NK-92 treated with Interleukin-12 subunit alpha and Interleukin-12 subunit beta, amount 100 ng/mL, for 24 hours (cell line): Measurements from ENCODE around the gene KCTD1.

Experiments used
- DNase-seq: peaks from one replicate; lab custom pipeline; 2025; lab: John Stamatoyannopoulos, UW

KCTD1 gene

DNA sequence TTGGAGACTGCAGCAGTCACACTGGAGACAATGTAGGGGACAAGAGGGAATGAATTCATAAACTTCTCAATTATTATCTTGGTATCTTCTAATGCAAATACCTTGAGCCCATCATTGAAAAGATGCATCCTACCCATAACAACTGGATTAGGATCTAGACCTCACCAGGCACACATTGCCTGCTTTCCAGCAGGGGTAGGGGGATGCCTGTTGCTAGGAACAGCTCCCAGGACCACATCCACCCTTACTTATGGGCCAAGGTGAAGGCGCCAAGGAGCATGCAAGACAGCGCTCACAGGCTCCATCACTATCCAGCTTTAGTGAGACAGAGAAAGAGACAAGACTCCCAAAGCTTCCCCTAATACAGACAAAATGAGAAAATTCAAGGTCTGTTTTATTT is 24.4 kb downstream of the KCTD1 start:
- DNase-seq = no peak

DNA sequence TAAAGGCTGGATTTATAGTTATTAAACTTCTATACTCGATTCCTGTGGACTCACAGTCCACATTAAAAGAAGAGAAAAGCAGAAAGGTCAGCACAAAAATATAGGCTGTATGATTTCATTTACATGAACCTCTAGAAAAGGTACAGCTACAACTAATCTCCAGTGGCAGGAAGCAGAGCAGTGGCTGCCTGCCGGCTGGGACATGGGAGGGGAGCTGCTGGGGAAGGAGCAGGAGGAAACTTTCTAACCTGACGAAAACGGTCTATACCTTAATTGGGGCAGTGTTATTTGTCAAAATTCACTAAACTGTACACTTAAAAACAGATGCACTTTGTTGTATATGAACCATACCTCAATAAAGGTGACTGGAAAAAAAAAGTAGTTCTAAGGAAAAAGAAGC is 26.7 kb downstream of the KCTD1 start:
- DNase-seq = no peak

DNA sequence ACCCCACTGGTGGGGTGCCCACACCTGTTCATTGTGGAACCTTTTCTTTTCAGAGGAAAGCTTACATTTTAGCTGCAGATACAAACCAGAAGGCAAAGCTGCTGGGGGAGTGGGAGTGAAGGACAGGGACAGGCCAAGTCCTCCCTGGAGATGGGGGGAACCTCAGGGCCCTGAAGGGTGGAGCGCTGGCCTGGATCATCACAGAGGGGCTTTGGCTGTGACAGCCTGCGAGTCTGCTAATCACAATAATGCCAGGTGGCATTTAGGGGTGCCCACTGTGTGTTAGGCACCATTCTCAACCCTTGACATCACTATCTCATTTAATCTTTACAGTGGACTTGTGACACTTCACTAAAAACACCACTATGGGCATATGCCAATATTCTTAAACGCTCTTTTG is 27.4 kb downstream of the KCTD1 start:
- DNase-seq = no peak

DNA sequence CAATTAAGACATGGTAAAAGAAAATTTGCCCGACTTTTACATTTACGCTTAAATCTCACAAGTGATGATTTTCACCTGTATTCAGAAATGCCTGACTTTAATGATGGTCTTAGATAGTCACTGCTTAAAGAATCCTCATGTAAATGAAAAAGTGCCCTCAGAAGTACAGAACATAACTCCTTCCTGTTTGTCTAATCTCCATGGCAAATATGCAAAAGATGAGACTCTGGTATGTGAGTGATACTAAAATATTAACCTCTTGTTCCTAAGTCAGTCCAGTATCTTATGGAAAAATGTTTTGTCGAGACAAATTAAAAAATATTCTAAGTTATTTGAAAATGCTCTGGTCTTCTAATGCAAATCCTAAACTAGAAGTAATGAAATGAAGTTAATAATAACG is 29.2 kb downstream of the KCTD1 start:
- DNase-seq = no peak

DNA sequence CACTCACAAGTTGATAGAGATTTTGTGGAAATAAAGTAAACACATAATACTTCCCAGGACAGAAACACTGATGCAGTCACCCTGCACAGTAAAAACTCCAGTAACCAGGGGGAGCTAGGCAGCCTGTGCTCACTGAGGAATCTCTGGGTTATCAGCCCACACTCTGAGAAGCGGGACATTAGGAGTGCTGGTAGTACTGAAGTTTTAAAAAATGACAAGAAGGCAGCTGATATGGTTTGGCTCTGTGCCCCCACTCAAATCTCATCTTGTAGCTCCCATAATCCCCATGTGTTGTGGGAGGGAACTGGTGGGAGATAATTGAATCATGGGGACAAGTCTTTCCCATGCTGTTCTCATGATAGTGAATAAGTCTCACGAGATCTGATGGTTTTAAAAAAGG is 31.4 kb downstream of the KCTD1 start:
- DNase-seq = no peak

DNA sequence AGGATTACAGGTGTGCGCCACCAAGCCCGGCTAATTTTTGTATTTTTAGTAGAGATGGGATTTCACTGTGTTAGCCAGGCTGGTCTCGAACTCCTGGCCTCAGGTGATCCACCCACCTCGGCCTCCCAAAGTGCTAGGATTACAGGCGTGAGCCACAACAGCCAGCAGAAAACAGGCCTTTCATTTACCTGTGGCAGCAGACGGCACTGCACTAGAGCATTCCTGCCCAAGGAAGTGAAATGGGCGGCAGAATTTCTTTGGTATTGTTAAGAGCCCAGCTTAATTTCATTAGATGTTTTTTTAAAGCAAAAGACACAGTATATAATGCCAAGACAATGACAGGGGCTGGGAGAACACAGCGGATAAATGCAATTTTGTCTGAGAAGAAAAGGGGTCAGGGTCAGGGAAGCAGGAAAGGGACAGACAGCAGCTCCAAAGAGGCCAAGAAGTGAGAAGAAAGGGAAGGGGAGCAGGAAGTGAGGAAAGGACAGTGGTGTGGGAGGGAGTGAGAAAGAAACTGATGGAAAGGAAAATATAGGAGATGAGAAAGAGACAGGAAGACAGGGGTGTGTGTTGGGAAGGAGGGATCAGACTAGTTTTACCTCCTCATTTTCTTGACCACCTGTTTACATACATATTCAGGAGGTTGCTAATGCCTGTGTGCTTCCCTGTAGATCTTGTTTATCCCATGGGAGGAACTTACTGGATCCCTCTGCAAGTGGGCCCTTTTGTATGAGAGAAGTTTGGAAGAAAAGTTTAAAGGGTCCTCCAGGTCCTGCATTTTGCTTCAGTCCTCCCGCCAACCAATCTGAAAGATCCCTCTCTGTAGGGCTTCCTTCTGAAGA is 32.5 kb downstream of the KCTD1 start:
- no peak for DNase-seq

DNA sequence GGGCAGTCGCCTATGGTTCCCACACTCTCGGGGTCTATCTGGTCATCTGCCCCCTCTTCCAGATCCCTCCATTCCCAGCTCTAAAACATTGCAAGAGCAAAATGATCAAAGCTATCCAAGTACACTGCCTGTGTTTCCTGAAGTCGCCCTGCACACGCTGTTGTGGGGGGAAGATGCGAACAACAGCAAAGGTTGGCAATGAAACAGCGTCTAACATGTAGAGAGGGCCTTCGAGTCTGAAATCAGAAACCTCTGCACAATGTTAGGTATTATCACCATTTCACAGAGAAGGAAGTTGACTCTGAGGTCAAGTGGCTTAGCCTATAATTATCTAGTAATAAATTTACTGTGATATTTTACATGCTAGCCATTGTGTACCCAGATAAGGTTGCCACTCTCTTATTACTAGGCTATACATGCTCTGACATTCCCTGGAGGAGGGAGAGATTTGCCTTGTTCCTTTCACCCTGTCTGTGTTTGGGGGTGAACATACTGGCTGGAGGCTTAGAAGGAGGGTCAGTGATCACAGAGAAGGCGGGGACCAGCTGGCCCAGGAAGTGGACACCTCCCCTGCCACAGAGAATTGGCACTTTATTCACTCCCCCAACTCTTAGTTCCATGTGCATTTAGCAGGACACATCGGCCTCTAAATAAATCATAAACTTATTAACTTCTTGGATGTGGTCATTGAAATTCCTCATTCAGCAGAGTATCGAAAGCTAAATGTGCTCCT is 36.8 kb downstream of the KCTD1 start:
- DNase-seq = no peak

DNA sequence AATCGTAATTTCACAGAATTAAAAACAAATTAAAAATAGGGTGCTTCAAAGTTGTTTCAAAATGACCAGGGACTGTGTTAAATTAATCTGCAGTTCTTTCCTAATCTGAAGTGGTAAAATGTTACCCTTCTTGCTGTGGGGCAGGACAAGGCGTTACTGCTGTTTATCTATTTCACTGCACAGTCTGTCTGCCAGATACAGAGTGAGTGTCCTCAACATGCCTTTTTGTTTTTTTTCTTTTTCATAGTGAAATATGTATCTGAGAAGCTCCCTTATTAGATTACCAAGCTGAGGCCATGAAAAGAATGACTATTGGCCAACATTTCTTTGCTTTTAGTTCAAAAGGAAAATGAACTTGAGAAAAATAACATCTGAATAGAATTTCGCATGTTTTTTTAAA is 38.0 kb downstream of the KCTD1 start:
- DNase-seq = no peak

DNA sequence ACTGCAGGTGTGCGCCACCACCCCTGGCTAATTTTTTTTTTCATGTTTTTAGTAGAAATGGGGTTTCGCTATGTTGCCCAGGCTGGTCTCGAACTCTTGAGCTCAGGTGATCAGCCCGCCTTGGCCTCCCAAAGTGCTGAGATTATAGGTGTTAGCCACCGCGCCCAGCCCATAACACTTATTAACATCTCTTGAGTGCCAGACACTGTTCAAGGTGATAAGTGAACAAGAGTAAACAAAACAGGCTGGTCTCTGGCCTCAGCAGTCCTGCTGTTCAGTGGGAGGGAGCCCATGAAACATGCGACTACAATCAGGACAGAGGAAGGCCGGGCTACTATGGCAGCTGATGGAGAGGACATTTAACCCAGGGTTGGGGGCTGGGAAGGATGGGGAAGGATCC is 42.3 kb downstream of the KCTD1 start:
- no peak for DNase-seq

DNA sequence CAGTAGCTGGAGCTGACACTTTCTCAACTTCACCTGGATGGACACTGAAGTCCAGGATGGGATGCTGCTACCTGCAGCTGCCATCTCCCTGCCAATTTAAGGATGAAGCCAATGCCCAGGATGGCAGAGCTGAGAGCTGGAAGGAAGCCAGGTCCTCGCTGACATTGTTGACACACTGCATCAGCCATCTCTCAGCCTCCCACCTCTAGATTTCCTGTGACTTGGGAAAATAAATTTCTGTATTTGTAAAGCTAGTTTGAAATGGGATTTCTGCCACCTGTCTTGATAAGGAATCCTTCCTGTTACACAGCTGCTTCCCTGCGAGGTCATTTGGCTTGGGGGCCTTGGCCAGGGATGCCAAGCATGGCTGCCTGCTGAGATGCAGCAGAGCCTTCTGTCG is 43.5 kb downstream of the KCTD1 start:
- no peak for DNase-seq

DNA sequence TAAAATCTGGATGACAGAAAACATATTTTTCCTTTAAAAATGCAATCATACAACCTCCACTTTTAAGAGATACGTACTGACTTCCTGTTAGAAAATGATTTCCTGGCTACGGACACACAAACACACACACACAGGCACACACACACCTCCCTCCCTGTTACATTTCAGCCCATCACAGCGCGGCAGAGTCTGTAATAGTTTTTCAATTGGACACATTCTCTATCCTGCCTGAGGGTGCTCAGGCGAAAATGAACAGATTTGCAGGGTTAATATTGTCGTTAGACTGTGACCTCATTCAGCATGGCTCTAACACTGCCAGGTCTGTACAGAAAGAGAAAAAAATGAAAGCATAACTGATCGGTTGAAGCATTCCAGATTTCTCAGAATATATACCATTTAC is 45.0 kb downstream of the KCTD1 start:
- no peak for DNase-seq

DNA sequence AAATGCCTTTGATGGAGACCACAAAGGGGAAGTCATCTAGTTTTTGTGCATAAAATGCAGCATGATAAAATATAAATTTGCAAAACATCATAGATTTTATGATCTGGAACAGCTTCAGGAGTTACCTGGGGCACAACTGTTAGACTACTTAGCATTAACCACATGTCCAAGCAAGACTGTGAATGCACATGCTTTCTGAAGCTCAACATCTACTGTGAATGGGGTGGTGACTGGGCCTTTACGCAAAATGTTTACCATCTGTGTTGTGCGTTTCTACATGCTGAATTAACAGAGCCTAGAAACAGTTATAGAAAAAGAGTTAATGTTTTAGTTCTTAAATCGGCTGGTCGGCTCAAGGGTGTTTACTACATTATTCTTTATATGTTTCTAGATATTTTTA is 45.5 kb downstream of the KCTD1 start:
- no peak for DNase-seq

DNA sequence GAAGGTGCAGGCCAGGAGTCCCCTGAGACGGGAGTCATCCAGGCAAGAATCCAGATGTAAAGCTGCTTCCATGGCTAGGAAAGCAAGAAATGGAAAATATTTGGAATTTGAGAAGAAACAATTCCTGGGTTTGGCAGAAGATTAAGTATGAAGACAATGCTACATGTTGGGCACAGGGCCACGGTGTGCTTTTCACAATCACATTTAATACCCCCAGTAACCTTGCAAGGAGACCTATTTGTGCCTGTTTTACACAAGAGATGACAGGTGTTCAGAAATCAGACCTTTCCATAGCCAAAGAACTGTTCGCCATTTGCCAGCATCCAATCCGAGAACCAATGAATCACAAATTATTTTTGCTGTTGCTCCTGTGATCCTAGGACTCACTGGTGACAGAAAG is 50.5 kb downstream of the KCTD1 start:
- DNase-seq = no peak

DNA sequence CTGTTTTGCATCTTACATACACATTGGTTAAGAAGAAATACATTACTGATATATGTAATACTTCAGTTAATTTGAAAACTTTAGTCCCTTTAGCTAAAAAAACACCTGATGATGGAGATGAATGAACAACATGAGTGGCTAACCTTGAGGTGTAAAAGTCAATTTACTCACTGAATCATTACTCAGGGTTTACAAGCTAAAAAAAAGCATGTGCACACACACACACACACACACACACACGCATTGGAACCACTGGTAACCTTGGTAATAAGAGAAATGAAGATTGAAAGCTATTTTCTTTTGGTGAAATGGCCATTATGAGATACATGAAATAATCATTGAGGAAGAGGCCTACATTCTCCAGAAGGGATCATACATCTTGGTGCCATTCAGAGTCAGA is 51.8 kb downstream of the KCTD1 start:
- no peak for DNase-seq

DNA sequence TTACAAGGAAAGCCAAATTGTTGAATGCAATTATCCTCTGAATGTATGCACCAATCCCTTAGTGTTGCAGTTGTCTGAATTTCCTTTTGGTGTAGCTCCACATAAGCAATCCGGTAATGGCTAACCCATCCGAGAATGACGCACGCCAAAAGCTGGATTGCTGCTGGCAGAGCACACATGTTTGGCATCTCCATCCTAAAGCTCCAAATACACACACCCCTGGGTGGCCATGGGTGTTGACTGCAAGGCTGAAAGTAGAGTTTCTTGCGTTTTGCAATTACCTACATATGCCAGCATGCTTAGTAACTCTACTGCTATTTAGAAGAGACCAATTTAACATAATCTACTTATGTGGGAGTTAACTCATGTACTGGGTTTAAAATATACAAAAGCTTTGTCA is 53.1 kb downstream of the KCTD1 start:
- DNase-seq = no peak

DNA sequence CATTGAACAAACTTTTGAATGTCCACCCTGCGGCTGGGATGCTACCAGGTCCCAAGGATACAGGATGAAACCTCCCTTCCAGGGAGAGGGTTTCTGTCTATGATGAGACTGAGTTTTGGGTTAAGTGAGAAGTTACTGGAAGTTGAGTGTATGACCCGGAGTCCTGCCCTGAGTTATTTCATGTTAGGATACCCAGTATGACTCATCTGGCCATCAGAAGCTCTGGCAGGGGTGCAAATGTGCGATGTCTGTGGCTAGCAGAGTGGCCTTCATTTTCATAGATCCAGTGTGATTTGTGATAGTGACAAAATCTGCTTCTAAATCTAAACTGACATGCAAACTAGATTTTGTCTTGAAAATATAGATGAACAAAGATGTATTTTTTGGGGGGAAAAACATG is 55.3 kb downstream of the KCTD1 start:
- peak; percentile 49 for DNase-seq

DNA sequence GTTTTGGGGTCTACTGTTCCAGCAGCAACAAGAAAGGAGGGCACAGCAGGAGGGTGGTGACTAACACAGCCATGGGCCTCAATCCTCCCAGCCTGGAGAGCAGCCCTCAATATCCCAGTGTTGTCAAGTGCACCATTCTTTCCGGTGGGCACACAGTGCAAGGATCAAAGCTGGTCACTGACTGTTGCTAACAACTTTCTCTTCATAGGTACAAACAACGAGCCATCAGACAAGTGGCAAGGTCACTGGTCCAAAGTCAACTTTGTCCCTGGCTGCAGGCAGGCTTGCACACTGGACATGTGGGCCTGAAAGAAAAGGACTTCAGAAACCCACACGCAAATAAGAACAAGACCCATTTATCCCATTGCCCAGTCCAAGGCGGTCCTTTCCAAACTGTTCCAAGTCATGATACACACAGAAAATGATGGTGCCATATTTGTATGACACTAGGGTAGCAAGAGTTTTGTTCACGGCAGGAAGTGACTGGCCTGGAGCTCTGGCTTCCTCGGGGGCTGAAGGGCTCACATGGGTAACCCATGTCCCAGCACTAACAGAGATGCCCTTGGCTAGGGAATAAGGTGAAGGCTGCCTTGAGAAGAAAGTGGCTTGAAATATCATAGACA is 57.0 kb downstream of the KCTD1 start:
- no peak for DNase-seq

DNA sequence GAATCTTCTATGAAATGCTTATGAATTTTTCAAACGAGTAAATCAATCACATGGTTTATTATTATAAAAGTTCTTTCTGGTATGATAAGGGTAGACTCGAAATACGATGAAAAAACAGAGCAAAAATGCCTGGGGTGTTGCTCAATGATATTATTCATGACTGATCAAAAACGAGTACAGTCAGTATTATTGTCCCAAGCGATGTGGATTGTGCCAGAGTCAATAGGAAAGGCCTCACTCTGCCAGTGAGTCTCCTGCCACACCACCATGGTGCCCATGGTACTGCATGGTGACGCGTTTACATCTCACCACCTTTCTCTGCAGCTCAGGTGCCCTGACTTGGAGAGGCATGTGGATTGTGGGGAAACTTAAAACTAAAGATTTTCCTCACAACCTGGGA is 58.5 kb downstream of the KCTD1 start:
- no peak for DNase-seq

DNA sequence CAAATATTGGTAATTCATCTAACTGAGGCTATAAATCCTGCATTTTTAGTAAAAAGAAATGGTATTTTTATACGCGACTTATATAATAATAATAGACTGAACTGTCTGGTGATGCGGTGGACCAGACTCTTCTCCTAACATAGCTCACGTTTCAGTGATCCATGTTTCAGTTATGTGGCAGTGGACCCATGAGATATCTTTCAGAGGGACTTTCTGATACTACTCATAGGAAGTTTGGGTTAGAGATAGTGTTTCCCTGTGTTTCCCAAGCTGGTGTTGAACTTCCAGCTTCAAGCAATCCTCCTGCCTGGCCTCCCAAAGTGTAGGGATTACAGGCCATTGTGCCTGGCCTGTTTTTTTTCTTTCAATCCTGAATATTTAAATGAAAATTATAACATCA is 59.2 kb downstream of the KCTD1 start:
- DNase-seq = no peak

DNA sequence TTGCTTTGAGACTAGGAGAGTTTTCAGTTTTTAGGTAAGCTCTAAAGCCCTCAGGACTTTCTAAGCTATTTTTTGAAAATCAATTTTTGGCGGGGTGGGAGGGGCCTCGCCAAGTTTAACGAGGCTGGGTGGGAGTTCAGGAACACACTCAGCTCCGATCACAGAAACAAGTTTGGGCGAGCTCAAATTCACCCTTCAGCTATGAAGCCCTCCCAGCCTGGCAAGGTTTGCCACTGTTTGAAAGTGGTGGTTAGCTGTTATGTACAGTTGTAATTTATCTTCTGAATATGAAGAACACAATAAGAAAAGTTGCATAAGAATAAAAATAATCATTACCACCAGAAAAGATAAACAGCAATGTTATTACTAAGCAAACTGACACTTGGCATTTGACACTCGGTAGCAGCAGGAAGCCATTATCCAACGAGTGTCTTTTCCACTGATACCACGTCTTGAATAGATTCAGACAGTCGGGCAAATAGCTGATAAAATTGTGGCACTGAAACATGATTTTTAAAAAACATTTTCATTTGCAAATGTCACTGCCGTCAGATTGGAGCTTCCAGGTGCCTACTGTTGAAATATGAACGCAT is 59.8 kb downstream of the KCTD1 start:
- DNase-seq = no peak

DNA sequence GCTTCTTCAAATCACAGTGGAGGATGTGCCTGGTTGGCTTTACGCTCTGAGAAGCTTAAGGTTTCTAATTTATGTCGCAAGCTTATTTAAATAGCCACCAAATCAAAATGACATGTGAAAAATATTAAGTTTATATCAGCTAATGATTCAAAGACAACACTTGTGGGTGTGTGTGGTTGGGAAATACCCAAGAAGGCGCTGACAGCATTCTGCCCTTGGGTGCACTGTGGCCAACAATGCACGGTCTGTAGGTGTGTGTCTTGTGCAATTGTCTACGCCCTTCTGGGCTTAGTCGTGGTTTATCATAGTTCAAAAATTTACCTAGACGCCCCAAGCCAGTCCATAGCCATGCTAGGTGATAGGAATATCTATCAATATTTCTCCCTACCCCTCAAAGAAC is 60.9 kb downstream of the KCTD1 start:
- peak; percentile 82 for DNase-seq

DNA sequence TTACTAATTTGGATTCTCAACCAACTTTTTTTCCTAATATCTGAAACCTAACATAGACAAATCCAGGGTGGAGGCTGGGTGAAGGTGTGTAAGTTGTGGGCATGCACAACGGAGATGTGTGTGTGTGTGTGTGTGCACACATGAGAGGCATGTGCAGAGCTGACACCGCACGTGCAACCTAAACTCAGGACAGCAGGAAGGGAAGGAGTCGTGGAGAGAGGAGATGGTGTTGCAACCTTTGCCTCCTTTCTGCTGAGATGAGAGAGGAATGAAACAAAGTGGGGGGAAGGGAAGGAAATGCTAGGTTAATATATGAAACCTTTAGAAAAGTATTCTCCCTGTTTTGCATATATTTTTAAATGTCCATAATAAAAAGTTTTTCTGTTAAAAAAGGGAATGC is 64.7 kb downstream of the KCTD1 start:
- no peak for DNase-seq

DNA sequence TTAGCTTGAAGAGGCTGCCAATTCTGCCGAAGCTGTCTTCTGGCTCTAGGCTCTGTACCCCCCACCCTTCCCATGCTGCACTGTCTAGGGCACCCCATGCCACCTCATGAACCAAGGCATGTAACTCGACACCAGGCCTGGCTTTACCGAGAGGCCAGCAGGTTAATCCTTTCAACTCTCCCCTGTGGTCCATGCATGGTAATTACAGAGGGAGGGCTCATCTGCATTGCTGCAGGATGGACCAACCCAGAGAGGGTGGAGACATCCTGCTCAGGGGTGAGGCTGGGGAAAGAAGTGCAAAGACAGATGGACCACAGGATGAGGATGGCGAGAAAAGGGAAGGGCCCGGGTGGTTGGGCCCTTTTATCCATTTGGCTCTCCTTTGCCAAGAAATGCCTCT is 65.8 kb downstream of the KCTD1 start:
- no peak for DNase-seq
